ENCODE results near the gene GAGE12J.
"Not testable (repeated sequence)": the region's sequence is repeated elsewhere in the genome, so short reads cannot be mapped to it uniquely, and the experiment has no call there.

GAGE12J gene, protein sequence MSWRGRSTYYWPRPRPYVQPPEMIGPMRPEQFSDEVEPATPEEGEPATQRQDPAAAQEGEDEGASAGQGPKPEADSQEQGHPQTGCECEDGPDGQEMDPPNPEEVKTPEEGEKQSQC
- long read RNA-seq, result 0 reads

DNA sequence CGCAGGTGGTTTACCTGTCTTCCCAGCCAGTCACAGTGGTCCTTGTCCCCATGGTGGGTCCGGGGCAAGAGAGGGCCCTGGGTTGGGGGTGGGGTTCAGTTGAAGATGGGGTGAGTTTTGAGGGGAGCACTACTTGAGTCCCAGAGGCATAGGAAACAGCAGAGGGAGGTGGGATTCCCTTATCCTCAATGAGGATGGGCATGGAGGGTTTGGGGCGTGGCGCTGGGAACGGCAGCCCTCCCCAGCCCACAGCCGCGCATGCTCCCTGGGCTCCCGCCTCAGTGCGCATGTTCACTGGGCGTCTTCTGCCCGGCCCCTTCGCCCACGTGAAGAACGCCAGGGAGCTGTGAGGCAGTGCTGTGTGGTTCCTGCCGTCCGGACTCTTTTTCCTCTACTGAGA, at the start of gene GAGE12J:
GAGE12J (plus strand) TSS at position 301 of the 400 bp plus-strand sequence. CDS start 1,157 bp downstream, outside the sequence.
- not testable (repeated sequence) for H3K27me3 ChIP-seq (ENCODE audit: insufficient read depth, poor library complexity, severe bottlenecking); DNase-seq (ENCODE audit: low read depth in 1 of 2, low spot score in 1 of 2); H3K27ac ChIP-seq (replicated peaks); H3K4me3 ChIP-seq (replicated peaks; ENCODE audit: insufficient read depth, low read length)

DNA sequence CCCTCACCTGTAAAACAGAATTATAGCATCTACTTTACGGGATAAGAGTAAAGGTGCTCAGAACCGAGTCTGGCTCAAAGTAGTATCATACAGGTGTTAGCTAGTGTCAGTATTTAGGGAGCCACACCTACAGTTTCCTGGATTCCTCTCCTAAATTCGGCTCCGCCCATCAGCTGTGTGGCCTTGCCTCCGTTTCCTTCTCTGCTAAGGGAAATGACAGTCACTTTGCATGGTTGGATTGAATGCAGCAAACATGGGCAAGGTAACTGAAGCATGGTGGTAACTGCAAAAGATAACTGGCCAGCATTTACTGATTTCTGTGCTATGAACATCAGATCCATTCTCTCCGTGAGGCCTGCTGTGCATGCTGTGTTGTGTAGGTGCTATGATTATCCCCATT, 49.4 kb upstream of the GAGE12J start:
- TF ChIP-seq POLR2AphosphoS5 (IDR thresholded peaks at IDR 0.05; ENCODE audit: low read depth) (no peak), GABPA (IDR thresholded peaks at IDR 0.05; ENCODE audit: low read depth) (no peak), SPI1 (IDR thresholded peaks at IDR 0.05; ENCODE audit: borderline replicate concordance, low read depth) (no peak)
- TF ChIP-seq, protein P1, sequence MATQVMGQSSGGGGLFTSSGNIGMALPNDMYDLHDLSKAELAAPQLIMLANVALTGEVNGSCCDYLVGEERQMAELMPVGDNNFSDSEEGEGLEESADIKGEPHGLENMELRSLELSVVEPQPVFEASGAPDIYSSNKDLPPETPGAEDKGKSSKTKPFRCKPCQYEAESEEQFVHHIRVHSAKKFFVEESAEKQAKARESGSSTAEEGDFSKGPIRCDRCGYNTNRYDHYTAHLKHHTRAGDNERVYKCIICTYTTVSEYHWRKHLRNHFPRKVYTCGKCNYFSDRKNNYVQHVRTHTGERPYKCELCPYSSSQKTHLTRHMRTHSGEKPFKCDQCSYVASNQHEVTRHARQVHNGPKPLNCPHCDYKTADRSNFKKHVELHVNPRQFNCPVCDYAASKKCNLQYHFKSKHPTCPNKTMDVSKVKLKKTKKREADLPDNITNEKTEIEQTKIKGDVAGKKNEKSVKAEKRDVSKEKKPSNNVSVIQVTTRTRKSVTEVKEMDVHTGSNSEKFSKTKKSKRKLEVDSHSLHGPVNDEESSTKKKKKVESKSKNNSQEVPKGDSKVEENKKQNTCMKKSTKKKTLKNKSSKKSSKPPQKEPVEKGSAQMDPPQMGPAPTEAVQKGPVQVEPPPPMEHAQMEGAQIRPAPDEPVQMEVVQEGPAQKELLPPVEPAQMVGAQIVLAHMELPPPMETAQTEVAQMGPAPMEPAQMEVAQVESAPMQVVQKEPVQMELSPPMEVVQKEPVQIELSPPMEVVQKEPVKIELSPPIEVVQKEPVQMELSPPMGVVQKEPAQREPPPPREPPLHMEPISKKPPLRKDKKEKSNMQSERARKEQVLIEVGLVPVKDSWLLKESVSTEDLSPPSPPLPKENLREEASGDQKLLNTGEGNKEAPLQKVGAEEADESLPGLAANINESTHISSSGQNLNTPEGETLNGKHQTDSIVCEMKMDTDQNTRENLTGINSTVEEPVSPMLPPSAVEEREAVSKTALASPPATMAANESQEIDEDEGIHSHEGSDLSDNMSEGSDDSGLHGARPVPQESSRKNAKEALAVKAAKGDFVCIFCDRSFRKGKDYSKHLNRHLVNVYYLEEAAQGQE (IDR thresholded peaks at IDR 0.05; ENCODE audit: insufficient replicate concordance, low read depth), result no peak
- TF ChIP-seq, protein P2, sequence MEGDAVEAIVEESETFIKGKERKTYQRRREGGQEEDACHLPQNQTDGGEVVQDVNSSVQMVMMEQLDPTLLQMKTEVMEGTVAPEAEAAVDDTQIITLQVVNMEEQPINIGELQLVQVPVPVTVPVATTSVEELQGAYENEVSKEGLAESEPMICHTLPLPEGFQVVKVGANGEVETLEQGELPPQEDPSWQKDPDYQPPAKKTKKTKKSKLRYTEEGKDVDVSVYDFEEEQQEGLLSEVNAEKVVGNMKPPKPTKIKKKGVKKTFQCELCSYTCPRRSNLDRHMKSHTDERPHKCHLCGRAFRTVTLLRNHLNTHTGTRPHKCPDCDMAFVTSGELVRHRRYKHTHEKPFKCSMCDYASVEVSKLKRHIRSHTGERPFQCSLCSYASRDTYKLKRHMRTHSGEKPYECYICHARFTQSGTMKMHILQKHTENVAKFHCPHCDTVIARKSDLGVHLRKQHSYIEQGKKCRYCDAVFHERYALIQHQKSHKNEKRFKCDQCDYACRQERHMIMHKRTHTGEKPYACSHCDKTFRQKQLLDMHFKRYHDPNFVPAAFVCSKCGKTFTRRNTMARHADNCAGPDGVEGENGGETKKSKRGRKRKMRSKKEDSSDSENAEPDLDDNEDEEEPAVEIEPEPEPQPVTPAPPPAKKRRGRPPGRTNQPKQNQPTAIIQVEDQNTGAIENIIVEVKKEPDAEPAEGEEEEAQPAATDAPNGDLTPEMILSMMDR (IDR thresholded peaks at IDR 0.05; ENCODE audit: insufficient read depth, low read length), result no peak
- DNase-seq (ENCODE audit: low read depth in 1 of 2, low spot score in 1 of 2), result no peak
- Histone ChIP-seq H3K27ac (replicated peaks) (no peak overlapping the region), H3K4me3 (replicated peaks; ENCODE audit: insufficient read depth, low read length) (no peak overlapping the region), H3K27me3 (ENCODE audit: insufficient read depth, poor library complexity, severe bottlenecking) (no peaks in the 10 kb centered on the region)

DNA sequence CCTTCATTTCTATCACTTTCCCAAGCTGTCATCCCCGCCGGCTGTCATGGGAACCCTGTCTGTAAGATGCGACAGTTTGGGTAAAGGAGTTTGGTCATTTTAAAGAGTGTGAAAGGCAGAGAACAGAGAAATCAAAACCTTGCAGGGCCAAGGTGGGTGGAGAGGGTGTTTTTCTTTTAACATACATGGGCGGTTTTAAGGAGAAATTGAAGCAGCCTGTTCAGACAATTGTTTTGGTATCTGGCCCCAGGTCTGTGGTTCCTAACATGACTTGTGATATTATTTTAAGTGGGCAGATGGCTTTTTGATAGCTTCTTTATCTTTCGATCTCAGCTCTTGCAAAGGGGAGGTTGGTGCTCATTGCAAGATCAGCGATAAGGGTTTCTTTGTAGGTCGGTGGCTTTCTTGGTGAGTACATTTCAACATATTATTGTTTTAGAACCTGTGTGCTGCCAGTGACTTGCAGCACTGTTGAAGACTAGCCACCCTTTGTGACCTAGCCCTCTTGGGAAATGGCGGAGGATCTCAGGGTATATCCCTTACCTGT, 48.6 kb upstream of the GAGE12J start:
- no peak overlapping the region for H3K27ac ChIP-seq (replicated peaks)
- no peak overlapping the region for H3K4me3 ChIP-seq (replicated peaks; ENCODE audit: insufficient read depth, low read length)
- H3K27me3 ChIP-seq (ENCODE audit: insufficient read depth, poor library complexity, severe bottlenecking), result no peaks in the 10 kb centered on the region
- DNase-seq (ENCODE audit: low read depth in 1 of 2, low spot score in 1 of 2), result peak in 1 of 2 experiments; percentile 20
- TF ChIP-seq POLR2AphosphoS5 (IDR thresholded peaks at IDR 0.05; ENCODE audit: low read depth) (peak; percentile 53; the same call in 1 of the 2 replicates), SPI1 (IDR thresholded peaks at IDR 0.05; ENCODE audit: borderline replicate concordance, low read depth) (no peak)

DNA sequence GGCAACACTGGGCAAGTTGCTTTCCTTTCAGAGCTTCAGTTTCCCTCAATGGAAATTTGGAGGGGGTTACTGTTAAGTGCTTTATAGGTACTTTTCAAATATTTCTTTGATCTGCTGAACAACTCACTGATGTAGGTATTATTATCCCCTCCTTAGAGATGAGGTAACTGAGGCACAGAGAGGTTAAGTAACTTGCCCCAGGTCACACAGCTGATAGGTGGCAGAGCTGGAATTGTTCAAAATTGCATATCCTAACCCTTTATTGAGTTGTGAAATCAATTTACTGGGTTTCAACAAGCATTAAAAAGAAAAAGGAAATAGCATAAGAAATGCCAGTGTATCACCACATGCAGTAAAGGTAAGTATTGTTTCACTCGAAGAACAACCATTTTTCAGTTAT, 45.6 kb upstream of the GAGE12J start:
- H3K27ac ChIP-seq (replicated peaks), result no peak overlapping the region
- no peak for DNase-seq (ENCODE audit: low read depth in 1 of 2, low spot score in 1 of 2)
- no peak for TF ChIP-seq SPI1 (IDR thresholded peaks at IDR 0.05; ENCODE audit: borderline replicate concordance, low read depth)
- TF ChIP-seq, protein P1 (IDR thresholded peaks at IDR 0.05; ENCODE audit: insufficient replicate concordance, low read depth), result no peak
- no peak for TF ChIP-seq POLR2AphosphoS5 (IDR thresholded peaks at IDR 0.05; ENCODE audit: low read depth)
- TF ChIP-seq GABPA (IDR thresholded peaks at IDR 0.05; ENCODE audit: low read depth), result no peak
- TF ChIP-seq, protein P2 (IDR thresholded peaks at IDR 0.05; ENCODE audit: insufficient read depth, low read length), result no peak
- H3K4me3 ChIP-seq (replicated peaks; ENCODE audit: insufficient read depth, low read length), result no peak overlapping the region
- no peaks in the 10 kb centered on the region for H3K27me3 ChIP-seq (ENCODE audit: insufficient read depth, poor library complexity, severe bottlenecking)
